ENCODE data around the gene NKAPD1.

NKAPD1 gene

DNA sequence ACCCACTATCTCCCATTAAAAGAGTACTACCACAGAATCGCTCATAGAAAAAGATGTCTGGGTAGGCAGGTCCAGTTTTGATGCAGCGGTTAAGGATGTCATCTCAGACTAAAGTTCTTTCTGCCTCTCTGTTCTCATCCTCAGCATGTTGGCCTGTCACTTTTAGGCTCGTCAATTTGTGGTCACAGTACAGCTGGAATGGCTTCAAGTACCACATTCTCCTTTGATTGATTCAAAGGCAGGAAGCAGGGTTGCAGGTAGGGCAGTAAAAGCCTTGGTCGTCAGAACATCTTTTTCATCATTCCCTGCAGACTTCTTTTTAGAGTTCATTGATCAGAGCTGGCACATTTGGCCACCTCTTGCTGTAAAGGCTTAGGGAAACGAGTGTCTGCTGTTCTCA, 41.3 kb downstream of the NKAPD1 start:
- TF ChIP-seq, protein P1, sequence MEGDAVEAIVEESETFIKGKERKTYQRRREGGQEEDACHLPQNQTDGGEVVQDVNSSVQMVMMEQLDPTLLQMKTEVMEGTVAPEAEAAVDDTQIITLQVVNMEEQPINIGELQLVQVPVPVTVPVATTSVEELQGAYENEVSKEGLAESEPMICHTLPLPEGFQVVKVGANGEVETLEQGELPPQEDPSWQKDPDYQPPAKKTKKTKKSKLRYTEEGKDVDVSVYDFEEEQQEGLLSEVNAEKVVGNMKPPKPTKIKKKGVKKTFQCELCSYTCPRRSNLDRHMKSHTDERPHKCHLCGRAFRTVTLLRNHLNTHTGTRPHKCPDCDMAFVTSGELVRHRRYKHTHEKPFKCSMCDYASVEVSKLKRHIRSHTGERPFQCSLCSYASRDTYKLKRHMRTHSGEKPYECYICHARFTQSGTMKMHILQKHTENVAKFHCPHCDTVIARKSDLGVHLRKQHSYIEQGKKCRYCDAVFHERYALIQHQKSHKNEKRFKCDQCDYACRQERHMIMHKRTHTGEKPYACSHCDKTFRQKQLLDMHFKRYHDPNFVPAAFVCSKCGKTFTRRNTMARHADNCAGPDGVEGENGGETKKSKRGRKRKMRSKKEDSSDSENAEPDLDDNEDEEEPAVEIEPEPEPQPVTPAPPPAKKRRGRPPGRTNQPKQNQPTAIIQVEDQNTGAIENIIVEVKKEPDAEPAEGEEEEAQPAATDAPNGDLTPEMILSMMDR (IDR thresholded peaks at IDR 0.05; ENCODE audit: extremely low read depth, missing control alignments) = no peak

DNA sequence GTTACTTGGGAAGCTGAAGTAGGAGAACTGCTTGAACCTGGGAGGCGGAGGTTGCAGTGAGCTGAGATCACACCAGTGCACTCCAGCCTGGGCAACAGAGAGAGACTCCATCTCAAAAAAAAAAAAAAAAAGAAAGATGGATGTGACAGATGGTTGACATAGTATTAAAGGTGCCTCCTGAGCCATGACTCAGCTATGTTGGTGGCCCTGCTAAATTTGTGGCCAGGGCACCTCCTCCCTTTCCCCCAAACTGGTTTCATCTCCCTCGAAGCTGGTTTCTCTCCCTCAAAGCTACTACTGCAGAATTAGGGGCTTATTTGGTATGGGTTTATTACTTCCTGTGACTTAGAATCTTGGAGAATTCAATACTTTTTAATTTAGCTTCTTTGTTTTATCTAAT, 44.1 kb downstream of the NKAPD1 start:
- TF ChIP-seq, protein P1 (IDR thresholded peaks at IDR 0.05; ENCODE audit: extremely low read depth, missing control alignments) = no peak
- no peak for DNase-seq (ENCODE audit: low spot score)

More for the DNA sequence above, 41.3 kb downstream of the NKAPD1 start:
- no peak for DNase-seq (ENCODE audit: low spot score)

DNA sequence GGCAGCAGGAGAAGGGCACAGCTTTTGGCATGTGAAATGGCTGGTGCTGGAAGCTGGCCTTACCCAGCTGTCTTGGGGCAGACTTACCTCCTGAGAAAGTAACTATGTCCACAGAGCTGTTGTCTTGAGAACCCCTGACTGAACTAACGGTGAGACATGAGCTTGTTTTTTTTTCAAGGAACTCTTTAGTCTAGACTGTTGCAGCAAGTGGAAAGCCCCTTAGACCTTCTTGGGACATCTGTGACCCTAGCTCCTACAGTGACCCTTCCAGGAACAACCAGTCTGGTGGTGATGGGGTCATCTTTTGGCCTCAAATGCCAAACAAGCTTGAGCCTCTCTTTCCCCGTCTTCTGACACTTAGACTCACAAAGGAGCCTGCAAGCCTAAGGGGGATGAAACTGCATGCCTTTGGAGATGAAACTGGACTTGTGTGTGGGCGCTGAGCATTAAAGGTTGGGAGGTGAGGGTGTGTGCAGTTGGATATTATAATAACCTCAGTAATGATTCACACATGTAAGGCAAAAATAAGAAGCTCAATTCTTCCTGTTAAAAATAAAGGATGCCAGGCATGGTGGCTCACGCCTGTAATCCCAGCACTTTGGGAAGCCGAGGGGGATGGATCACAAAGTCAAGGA, 48.0 kb downstream of the NKAPD1 start:
- DNase-seq (ENCODE audit: low spot score) = no peak
- TF ChIP-seq, protein P1 (IDR thresholded peaks at IDR 0.05; ENCODE audit: extremely low read depth, missing control alignments) = no peak

DNA sequence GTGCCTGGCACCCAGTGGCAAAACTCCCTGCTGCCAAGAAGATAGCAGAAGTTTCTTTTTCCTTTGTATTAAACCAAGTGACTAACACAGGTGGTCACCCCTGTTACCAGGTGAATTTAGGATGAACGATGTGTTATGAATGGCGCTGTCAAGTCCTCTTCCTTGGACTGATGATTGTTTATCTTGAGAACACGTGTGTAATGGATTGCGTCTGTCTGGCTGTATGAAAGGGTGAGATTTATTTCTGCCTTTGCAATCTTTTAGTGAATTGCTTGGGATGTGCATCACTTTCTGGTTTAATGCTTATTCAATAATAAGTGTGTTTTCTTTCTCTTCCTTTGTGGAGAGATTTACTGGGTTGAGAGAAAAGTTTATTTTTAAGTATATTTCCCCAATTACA, 49.0 kb downstream of the NKAPD1 start:
- TF ChIP-seq, protein P1 (IDR thresholded peaks at IDR 0.05; ENCODE audit: extremely low read depth, missing control alignments) = no peak
- no peak for DNase-seq (ENCODE audit: low spot score)

DNA sequence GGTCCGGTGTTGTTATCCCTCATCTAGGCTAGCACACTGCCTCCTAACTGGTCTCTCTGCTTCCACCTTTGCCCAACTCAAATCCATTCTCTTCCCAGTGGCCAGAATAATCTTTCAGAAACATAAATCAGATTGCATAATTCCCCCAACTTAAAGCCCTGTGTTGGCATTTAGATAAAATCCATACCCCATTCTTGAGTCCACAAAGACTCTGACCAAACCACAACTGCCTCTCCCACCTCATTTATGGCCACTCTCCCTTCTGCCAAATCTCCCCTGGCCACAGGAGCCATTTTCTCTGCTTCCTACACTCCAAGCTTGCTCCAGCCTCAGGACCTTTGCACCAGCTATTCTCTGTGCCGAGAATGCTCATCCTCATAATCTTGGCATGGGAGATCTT, 53.0 kb downstream of the NKAPD1 start:
- TF ChIP-seq, protein P1 (IDR thresholded peaks at IDR 0.05; ENCODE audit: extremely low read depth, missing control alignments) = no peak
- DNase-seq (ENCODE audit: low spot score) = no peak

DNA sequence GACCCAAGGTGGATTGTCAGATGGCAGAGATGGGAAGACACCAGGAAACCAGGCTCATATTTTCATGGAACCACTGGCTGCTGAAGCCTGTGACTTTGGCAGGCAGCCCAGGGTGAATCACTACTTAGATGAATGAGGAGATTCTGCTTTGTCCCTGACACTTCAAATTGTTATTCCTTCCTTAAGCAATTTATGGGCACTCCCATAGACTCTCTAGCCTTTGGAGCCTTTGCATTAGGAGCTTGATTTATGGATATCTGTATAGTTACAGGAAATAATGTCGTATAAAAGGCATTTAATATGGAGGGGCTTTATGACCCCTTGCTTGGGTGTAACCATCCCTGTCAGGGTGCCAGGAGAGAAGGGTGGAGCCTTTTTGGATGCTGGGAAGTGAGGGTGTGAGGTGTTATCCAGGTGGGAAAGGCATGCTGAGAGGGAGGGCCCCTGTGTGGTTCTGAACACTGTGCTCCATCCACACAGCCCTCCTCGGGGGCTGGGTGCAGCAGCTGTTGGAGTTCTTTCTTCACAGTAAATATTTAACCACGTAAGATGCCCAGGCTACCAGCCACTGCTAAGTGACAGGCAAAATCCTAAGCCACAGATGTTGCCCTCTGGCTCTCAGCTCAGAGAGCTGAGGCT, 54.5 kb downstream of the NKAPD1 start:
- TF ChIP-seq, protein P1 (IDR thresholded peaks at IDR 0.05; ENCODE audit: extremely low read depth, missing control alignments) = no peak
- no peak for DNase-seq (ENCODE audit: low spot score)

DNA sequence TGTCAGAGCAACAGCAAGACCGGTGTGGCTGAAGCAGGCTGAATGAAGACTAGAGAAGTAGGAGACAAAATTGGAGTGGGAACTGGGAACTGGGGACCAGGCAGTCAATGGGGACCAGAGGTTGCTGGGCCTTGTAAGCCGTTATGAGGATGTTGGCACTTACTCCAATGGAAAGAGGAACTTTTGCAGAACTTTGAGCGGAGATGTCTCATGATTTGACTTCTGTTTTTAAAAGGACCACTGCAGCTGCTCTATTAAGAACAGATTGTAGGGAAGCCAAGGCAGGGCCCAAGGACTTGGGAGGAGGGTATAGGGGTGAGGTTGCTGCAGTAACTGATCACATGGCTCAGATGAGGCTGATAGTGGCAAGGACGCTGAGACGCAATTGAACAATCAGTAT, 55.6 kb downstream of the NKAPD1 start:
- no peak for DNase-seq (ENCODE audit: low spot score)
- TF ChIP-seq, protein P1 (IDR thresholded peaks at IDR 0.05; ENCODE audit: extremely low read depth, missing control alignments) = no peak

Data from GM20000 (cell line).